Thymus (tissue), 11 donors: Measurements from ENCODE around the gene GATAD2A. TPM values are rescaled to one million over a fixed set of nuclear protein-coding genes. Genes with fewer than 3 reads are reported as not detected.

ENCODE experiments used
- DNase-seq, 9 donors: peaks; one replicate each; pipeline ENCODE4 v3.0.0-alpha.2; 2013; ENCODE audit warnings: low spot score in 9 of 9, low read depth in 6 of 9, missing footprints in 1 of 9
- H3K27ac ChIP-seq, 2 donors: one replicate each; pipeline ENCODE4 v1.5.1; 2013; ENCODE audit warnings: control low read depth in 1 of 2, low read depth in 1 of 2, low read length in 1 of 2, mild to moderate bottlenecking in 1 of 2, moderate library complexity in 1 of 2
- H3K27me3 ChIP-seq, 2 donors: one replicate each; pipeline ENCODE4 v1.5.1; 2013; ENCODE audit warnings: low read length in 1 of 2; ENCODE audit not compliant: control insufficient read depth in 2 of 2, insufficient read depth in 1 of 2
- H3K36me3 ChIP-seq, 2 donors: one replicate each; pipeline ENCODE4 v1.5.1; 2013; ENCODE audit warnings: low read length in 1 of 2, mild to moderate bottlenecking in 1 of 2, moderate library complexity in 1 of 2; ENCODE audit not compliant: control insufficient read depth in 2 of 2, insufficient read depth in 2 of 2
- H3K4me1 ChIP-seq, 2 donors: one replicate each; pipeline ENCODE4 v1.5.1; 2013; ENCODE audit warnings: low read length in 2 of 2; ENCODE audit not compliant: control insufficient read depth in 2 of 2, insufficient read depth in 2 of 2
- H3K4me3 ChIP-seq, 2 donors: one replicate each; pipeline ENCODE4 v1.5.1; 2013; ENCODE audit warnings: low read length in 2 of 2, control low read depth in 1 of 2, mild to moderate bottlenecking in 1 of 2
- H3K9me3 ChIP-seq, 2 donors: one replicate each; pipeline ENCODE4 v1.5.1; 2013; ENCODE audit warnings: low read length in 1 of 2, mild to moderate bottlenecking in 1 of 2; ENCODE audit not compliant: control insufficient read depth in 2 of 2, insufficient read depth in 1 of 2
- WGBS: extraction: QIAGEN DNeasy Blood & Tissue Kit; methylation state at CpG from one replicate; pipeline ENCODE4 v1.1.7; 2013; 5-methylcytosine and 5-hydroxymethylcytosine counted together
- polyA plus RNA-seq: library from polyadenylated mRNA; stranded (reverse); fragments of 200-250 nt; gene quantifications from one replicate; pipeline ENCODE4 v1.2.3, GENCODE V29; 2013
- total RNA-seq: library from RNA; stranded (reverse); fragments of 120-200 nt; gene quantifications from one replicate; pipeline ENCODE4 v1.2.4, GENCODE V29; 2013
- donor health status: healthy.

GATAD2A gene
- total and polyA plus RNA-seq, 2 donors = 20.9 to 24.9 TPM

DNA sequence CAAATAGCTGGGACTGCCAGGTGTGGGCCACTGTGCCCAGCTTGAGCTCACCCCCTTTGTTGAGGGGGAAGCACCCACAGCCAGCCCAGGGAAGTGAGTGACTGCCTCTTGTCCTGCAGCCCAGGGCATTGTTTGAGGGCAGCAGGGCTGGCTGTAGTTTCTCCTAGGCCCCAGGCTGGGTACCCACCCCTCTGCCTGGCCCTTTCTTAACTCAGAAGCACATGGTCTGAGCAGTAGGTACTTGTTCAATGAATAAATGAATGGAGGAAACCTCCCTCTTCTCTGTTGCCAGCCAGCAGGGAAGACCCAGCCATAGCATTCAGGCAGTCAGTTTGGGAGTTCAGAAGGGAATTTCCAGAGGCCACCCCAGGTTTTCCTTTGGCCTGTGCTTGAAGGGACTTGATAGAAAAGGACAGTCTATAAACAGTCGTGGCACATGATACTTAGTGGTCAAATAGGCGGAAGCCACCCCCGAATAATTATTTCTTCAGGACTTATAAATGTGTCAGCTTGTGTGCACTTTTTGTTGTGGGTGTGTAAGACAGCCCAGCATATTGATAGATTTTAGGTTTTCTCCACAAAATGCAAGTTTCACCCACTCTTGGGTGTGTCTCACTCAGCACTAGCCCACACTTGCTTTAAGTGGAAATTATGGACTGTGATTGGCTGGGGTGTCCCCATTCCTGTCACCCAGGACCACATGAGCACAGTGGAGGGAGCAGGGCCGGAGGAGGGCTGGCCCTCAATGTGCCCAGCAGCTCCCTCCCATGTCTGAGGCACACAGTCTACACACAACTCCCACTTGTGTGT is 33.1 kb downstream of the GATAD2A start:
- H3K4me1 ChIP-seq = peaks cover 0 to 2% of the 10 kb centered on the region in 2 donors
- 93% methylated on average over 4 of the region's 4 CpGs for WGBS
- peak overlapping the region in 1 of 2 donors; percentile 32 for H3K27ac ChIP-seq
- H3K36me3 ChIP-seq = peaks cover 9 to 30% of the 10 kb centered on the region in 2 donors
- no peak overlapping the region for H3K4me3 ChIP-seq
- DNase-seq = no peak
- H3K27me3 ChIP-seq = no peaks in the 10 kb centered on the region
- H3K9me3 ChIP-seq = no peaks in the 10 kb centered on the region

DNA sequence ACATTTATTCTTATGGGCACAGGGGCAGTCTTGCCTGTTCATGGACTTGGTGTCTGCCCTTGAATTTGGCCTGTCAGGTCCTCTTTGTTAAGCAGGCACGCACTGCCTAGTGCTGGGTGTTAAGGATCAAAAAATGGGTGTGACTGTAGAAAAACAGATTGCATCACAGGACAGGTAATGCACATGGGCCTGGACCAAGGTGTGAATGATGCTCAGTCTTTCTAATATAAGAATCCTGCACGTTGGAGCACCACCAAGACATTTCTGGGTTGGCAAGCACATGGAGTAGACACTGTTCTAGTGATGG is 33.7 kb downstream of the GATAD2A start:
- DNase-seq = no peak
- Histone ChIP-seq H3K27me3 (no peaks in the 10 kb centered on the region), H3K4me3 (no peak overlapping the region), H3K4me1 (peaks cover 1 to 4% of the 10 kb centered on the region in 2 donors), H3K36me3 (peaks cover 13 to 30% of the 10 kb centered on the region in 2 donors), H3K9me3 (no peaks in the 10 kb centered on the region), H3K27ac (peak overlapping the region in 1 of 2 donors; percentile 32)
- 94% methylated on average over 2 of the region's 2 CpGs for WGBS

DNA sequence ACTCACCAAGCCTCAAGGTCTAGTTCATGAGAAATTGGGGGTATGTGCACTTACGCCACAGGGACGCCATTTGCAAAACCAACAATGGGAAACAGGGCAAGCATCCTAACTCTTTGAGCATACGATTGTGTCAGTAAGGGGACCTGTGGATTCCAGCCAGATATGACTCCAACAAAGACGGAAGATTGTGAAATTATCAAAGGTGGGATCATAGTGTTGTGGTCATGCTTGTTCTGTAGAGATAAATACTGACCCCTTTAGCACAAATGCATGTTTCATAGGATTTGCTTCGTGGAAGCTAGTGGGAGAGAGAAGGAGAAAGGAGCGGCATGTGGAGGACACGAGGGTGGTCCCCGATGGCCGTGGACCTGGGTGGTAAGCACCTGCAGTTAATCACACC is 37.8 kb downstream of the GATAD2A start:
- Histone ChIP-seq H3K36me3 (peaks cover 8 to 14% of the 10 kb centered on the region in 2 donors), H3K27ac (no peak overlapping the region)
- WGBS = 96% methylated on average over 9 of the region's 9 CpGs

DNA sequence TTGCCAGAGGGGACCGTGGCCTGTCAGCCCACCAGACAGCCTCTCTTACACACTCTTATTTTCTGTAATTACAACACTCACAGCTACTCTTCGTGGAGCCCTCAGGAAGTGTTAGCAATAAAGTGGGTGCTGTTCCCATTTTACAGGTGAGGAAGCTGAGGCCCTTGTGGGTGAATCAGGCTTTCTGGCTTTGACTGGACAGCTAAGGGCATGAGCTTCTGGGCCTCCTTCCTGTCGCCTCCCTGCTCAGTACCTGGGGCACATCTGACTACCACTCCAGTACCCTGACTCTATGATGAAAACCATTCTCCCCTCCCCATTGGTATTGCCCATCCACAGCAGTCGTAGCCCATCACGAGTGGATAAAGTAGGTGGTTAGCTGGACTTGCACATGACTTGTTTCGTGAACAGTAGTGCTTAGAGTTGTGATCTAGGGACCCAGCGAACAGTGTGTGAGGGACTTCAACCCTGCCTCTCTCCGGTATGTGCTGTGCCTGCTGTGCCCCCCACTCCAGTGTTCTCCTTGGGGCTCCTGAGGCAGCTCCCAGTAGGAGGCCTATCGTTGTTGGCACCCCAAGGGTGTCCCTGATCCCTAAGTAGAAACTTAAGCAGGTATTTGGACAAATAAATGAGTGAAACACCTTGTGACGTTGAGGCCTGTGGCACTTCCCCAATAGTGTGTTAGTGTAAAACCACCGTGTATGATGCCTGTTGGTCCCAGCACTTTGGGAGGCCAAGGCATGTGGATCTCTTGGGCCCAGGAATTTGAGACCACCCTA is 38.6 kb downstream of the GATAD2A start:
- Histone ChIP-seq H3K9me3 (no peaks in the 10 kb centered on the region), H3K4me1 (peaks cover 15 to 24% of the 10 kb centered on the region in 2 donors), H3K27ac (peak overlapping the region; percentile 13 to 48), H3K36me3 (peaks cover 8 to 10% of the 10 kb centered on the region in 2 donors), H3K27me3 (no peaks in the 10 kb centered on the region), H3K4me3 (no peak overlapping the region)
- DNase-seq = no peak
- 97% methylated on average over 11 of the region's 11 CpGs for WGBS

More for the DNA sequence above, 37.8 kb downstream of the GATAD2A start:
- Histone ChIP-seq H3K4me3 (no peak overlapping the region), H3K9me3 (no peaks in the 10 kb centered on the region), H3K4me1 (peaks cover 15 to 24% of the 10 kb centered on the region in 2 donors), H3K27me3 (no peaks in the 10 kb centered on the region)
- DNase-seq = no peak

DNA sequence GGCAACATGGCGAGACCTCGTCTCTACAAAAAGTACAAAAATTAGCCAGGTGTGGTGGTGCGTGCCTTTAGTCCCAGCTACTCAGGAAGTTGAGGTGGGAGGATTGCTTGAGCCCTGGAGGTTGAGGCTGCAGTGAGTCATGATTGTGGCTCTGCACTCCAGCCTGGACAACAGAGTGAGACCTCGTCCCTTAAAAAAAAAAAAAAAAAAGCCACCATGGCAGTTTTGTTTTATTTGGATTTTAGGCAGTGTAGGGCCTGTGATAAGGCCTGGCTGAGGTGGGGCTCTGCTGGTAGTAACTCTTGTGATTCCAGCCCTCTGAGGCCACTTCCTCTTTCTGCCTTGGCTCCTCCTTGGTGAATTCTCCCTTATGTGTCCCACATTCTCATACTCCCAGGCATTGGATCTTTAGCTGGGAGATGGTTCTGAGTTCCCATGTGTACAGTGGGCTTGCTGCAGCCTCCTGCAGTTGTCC is 39.2 kb downstream of the GATAD2A start:
- Histone ChIP-seq H3K9me3 (no peaks in the 10 kb centered on the region), H3K27me3 (no peaks in the 10 kb centered on the region), H3K4me3 (no peak overlapping the region), H3K36me3 (peaks cover 8 to 10% of the 10 kb centered on the region in 2 donors), H3K4me1 (peaks cover 15 to 24% of the 10 kb centered on the region in 2 donors), H3K27ac (peak overlapping the region; percentile 23 to 48)
- no peak for DNase-seq
- 59% methylated on average over 4 of the region's 4 CpGs for WGBS

DNA sequence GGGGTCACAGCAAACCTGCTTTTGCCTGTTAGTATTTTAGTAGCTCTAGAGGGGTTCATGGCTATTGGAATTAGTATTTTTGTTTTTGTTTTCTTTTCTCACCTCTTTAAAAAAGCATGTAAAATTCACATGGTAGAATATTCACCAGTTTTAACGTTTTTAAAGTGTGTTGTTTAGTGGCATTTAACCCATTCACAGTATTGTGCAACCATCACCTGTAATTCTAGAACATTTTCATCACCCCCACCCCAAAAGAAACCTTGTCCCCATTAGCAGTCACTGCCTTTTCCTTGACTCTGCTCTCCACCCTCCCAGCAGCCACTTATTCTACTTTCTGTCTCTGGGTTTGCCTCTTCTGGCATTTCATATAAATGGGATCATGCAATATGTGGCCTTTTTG is 39.8 kb downstream of the GATAD2A start:
- H3K27ac ChIP-seq = peak overlapping the region in 1 of 2 donors; percentile 23
- WGBS = 54% methylated on average over 1 of the region's 1 CpG
- H3K9me3 ChIP-seq = no peaks in the 10 kb centered on the region
- peaks cover 8 to 10% of the 10 kb centered on the region in 2 donors for H3K36me3 ChIP-seq
- DNase-seq = no peak
- peaks cover 18 to 28% of the 10 kb centered on the region in 2 donors for H3K4me1 ChIP-seq
- no peaks in the 10 kb centered on the region for H3K27me3 ChIP-seq
- no peak overlapping the region for H3K4me3 ChIP-seq

DNA sequence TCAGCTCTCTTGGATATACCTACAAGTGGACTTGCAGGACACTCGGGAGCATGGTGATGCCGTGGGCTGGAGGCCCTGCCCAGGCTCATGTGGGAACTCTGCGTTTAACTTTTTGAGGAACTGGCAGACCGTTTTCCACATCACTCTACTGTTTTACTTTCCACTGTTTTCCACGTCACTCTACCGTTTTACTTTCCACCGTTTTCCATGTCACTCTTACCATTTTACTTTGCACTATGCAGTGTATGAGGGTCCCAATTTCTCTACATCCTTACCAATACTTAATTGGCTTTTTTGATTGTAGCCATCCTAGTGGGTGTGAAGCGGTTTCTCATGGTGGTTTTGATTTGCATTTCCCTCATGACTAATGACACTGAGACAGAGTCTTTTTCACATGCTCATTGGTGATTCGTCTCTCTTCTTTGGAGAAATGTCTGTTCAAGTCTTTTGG is 40.5 kb downstream of the GATAD2A start:
- H3K4me1 ChIP-seq = peaks cover 18 to 35% of the 10 kb centered on the region in 2 donors

DNA sequence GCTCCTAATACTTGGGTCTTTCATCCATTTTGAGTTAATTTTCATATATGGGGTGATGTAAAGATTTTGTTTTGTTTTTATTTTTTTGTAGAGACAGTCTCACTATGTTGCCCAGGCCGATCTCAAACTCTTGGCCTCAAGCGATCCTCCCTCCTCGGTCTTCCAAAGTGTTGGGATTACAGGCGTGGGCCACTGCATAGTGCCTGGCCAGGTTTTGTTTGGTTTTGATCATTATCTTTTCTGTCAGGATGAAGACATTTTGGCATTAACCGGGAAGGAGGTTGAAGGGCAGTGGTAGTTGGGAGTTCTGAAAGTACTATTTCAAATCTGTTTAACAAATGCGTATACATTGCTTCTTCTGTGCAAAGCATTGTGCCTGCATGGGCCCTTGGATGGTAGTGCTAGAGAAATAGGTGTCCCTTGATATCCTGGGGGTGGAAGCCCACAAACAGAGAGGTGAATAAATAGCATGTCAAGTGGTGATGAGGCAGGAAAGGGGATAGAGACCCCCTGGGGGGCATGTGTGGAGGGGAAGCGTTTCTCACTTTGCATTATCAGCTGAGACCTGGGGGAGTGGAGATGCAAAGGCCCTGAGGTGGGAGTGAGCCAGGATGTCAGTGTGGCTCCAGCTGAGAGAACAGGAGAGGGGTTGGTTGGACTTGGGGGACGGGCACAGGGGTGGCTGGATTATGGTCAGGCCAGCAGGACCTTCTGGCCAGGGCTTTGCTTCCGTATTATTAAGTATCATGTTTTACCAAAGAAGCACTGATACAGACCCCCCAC is 41.4 kb downstream of the GATAD2A start:
- no peak overlapping the region for H3K4me3 ChIP-seq
- peaks cover 5 to 8% of the 10 kb centered on the region in 2 donors for H3K36me3 ChIP-seq
- H3K4me1 ChIP-seq = peaks cover 23 to 44% of the 10 kb centered on the region in 2 donors
- H3K27ac ChIP-seq = peak overlapping the region in 1 of 2 donors; percentile 29
- WGBS = 96% methylated on average over 9 of the region's 9 CpGs
- DNase-seq = no peak
- H3K9me3 ChIP-seq = no peaks in the 10 kb centered on the region
- no peaks in the 10 kb centered on the region for H3K27me3 ChIP-seq

More for the DNA sequence above, 40.5 kb downstream of the GATAD2A start:
- no peak overlapping the region for H3K4me3 ChIP-seq
- peaks cover 8 to 10% of the 10 kb centered on the region in 2 donors for H3K36me3 ChIP-seq
- no peaks in the 10 kb centered on the region for H3K27me3 ChIP-seq
- H3K27ac ChIP-seq = no peak overlapping the region
- DNase-seq = no peak
- WGBS = 94% methylated on average over 9 of the region's 9 CpGs
- no peaks in the 10 kb centered on the region for H3K9me3 ChIP-seq
